Cardiac muscle cell (in vitro differentiated cells and primary cell): ENCODE measurements around the gene B3GNT7. TPM values are rescaled to one million over a fixed set of nuclear protein-coding genes. Genes with fewer than 3 reads are reported as not detected.
A peak's percentile ranks its signal among the peaks of the same experiment; 100 is the strongest.
"Not testable (repeated sequence)": the region's sequence is repeated elsewhere in the genome, so short reads cannot be mapped to it uniquely, and the experiment has no call there.

ENCODE experiments used
- DNase-seq, 2 donors: peaks; one replicate each; pipeline versions ENCODE4 v3.0.0 to v3.0.0-alpha.2; 2010 to 2017; ENCODE audit warnings: low read depth in 1 of 2, low spot score in 1 of 2
- H3K27ac ChIP-seq: fragments of 200-600 bp; sonication (generic); 2 replicates; pipeline ENCODE4 v1.5.1; 2016
- H3K27me3 ChIP-seq: fragments of 200-600 bp; sonication (generic); 2 replicates; pipeline ENCODE4 v1.6.0; 2016; ENCODE audit warnings: control low read depth
- H3K36me3 ChIP-seq: fragments of 200-600 bp; sonication (generic); 2 replicates; pipeline ENCODE4 v1.5.1; 2016; ENCODE audit warnings: control low read depth
- H3K4me1 ChIP-seq: fragments of 200-600 bp; sonication (generic); 2 replicates; pipeline ENCODE4 v1.8.1; 2017; ENCODE audit warnings: low read depth, mild to moderate bottlenecking, mixed run types
- H3K4me3 ChIP-seq: fragments of 200-600 bp; sonication (generic); 2 replicates; pipeline ENCODE4 v1.5.1; 2016; ENCODE audit warnings: mild to moderate bottlenecking
- H3K9me3 ChIP-seq: fragments of 200-600 bp; sonication (generic); 2 replicates; pipeline ENCODE4 v1.5.1; 2017; ENCODE audit warnings: low read depth, mild to moderate bottlenecking, control low read depth
- CTCF ChIP-seq: IDR thresholded peaks from 2 replicates; pipeline ENCODE4 v1.5.1; 2012; ENCODE audit warnings: low read depth, mild to moderate bottlenecking, low read length
- polyA plus RNA-seq: library from polyadenylated mRNA; unstranded; fragments of >200 nt; fragmentation: Nextera tagmentation; extraction: Ambion mirVana; gene quantifications from 2 replicates; pipeline ENCODE4 v1.2.1, GENCODE V29; 2016
- total RNA-seq: library from RNA; depleted of rRNA; stranded (reverse); fragments of >200 nt; gene quantifications from 2 replicates; pipeline ENCODE4 v1.2.3, GENCODE V29; 2016

Gene B3GNT7
- total RNA-seq (7.7 and 15.8 TPM in 2 replicates), polyA plus RNA-seq (2.9 and 6.9 TPM in 2 replicates)

GRCh38 chr2:231395188-231396057 is at the start of gene B3GNT7:
TSS of gene B3GNT7 (plus strand) at chr2:231395710. CDS start at chr2:231395804, 94 bp downstream.
- H3K27ac ChIP-seq, result no peak within 1 kb of the TSS
- H3K27me3 ChIP-seq, result peaks cover 14% of the 10 kb centered on the region
- peaks cover 30% of the 10 kb centered on the region for H3K4me1 ChIP-seq
- H3K36me3 ChIP-seq, result no peaks in the 10 kb centered on the region
- peak within 1 kb of the TSS; percentile 55 for H3K4me3 ChIP-seq
- DNase-seq, result no peak
- no peak for TF ChIP-seq CTCF
- no peaks in the 10 kb centered on the region for H3K9me3 ChIP-seq

- peak in 1 of 2 donors; percentile 32 for DNase-seq
- Histone ChIP-seq H3K9me3 (no peaks in the 10 kb centered on the region), H3K4me3 (no peak overlapping the region), H3K36me3 (no peaks in the 10 kb centered on the region), H3K4me1 (peaks cover 3% of the 10 kb centered on the region), H3K27me3 (no peaks in the 10 kb centered on the region), H3K27ac (no peak overlapping the region)
- TF ChIP-seq CTCF, result no peak
Measured at GRCh38 chr2:231347081-231347480, 48.4 kb upstream of the B3GNT7 start.

- Histone ChIP-seq H3K4me3 (no peak overlapping the region), H3K27ac (no peak overlapping the region), H3K27me3 (no peaks in the 10 kb centered on the region), H3K9me3 (no peaks in the 10 kb centered on the region), H3K4me1 (no peaks in the 10 kb centered on the region), H3K36me3 (no peaks in the 10 kb centered on the region)
- DNase-seq, result no peak
- TF ChIP-seq CTCF, result no peak
Measured at GRCh38 chr2:231347638-231348037, 47.9 kb upstream of the B3GNT7 start.

- H3K4me1 ChIP-seq, result no peaks in the 10 kb centered on the region
- H3K27me3 ChIP-seq, result no peaks in the 10 kb centered on the region
- TF ChIP-seq CTCF, result no peak
- no peak overlapping the region for H3K27ac ChIP-seq
- H3K4me3 ChIP-seq, result no peak overlapping the region
- peak in 1 of 2 donors; percentile 75 for DNase-seq
- no peaks in the 10 kb centered on the region for H3K36me3 ChIP-seq
- H3K9me3 ChIP-seq, result no peaks in the 10 kb centered on the region
Measured at GRCh38 chr2:231348173-231348572, 47.3 kb upstream of the B3GNT7 start.

- H3K27me3 ChIP-seq, result no peaks in the 10 kb centered on the region
- no peaks in the 10 kb centered on the region for H3K9me3 ChIP-seq
- no peak for DNase-seq
- no peak overlapping the region for H3K4me3 ChIP-seq
- no peak for TF ChIP-seq CTCF
- H3K4me1 ChIP-seq, result no peaks in the 10 kb centered on the region
- no peak overlapping the region for H3K27ac ChIP-seq
- H3K36me3 ChIP-seq, result no peaks in the 10 kb centered on the region
Measured at GRCh38 chr2:231348704-231349373, 46.7 kb upstream of the B3GNT7 start.

- H3K27me3 ChIP-seq, H3K27ac ChIP-seq, H3K4me3 ChIP-seq, H3K9me3 ChIP-seq, DNase-seq, H3K4me1 ChIP-seq, H3K36me3 ChIP-seq: not testable (repeated sequence)
Measured at GRCh38 chr2:231349374-231349735, 46.2 kb upstream of the B3GNT7 start.
